ENCODE data around the gene AFDN. TPM values are rescaled to one million over a fixed set of nuclear protein-coding genes. Genes with fewer than 3 reads are reported as not detected.

The AFDN gene
- total and polyA plus RNA-seq, 2 of the 8 experiments (the other 6 are each of a cell fraction or from before 2014, with no cell fraction given), result 53.4 to 192 TPM

DNA sequence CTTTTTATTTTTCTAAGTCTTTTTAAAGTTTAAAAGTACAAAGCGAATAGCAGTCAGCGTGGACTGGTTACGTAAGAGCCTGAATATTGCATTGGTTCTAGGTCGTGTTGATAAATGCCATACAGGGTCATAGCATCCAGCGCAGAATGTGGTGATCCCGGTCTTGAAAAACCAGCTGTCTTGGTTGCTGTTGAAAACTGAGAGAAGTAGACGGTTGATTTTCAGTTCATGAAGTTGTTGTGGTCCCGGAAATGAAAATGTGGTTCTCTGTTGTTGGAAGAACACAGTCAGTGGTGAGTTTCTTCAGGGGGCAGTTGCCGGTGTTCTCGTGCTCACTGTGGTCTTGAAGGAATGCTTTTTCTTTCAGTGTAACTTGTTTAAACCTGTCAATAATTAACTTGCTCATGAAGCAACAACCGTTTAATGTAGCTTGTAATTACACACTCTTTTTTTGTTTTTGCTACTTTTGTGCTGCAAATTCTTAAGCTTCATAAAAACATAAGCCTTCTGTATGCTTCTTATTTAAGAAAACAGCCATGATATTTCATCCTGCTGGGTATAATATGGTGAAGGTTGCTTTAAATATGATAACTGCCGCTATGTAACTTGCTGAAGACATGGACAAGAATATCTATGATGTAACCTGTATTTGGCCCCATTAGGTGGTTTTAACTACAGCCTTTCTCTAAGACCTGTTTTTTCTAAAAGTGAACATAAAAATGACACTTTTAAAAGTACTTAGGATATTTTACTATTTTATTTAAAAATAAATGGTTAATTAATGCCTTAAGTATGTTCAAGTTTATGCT lies 106.0 kb downstream of the AFDN start:
- H3K4me2 ChIP-seq (ENCODE audit: insufficient read depth in 1 of 2, low read depth in 2 of 2, low read length in 2 of 2), result no peak overlapping the region
- H4K91ac ChIP-seq (replicated peaks; ENCODE audit: insufficient read length, low read length), result no peak overlapping the region
- H3K4me3 ChIP-seq (ENCODE audit: extremely low read depth in 1 of 4, insufficient read depth in 2 of 4, low read depth in 3 of 4, low read length in 4 of 4), result no peak overlapping the region
- H3K9ac ChIP-seq (replicated peaks in 1 of 4; ENCODE audit: extremely low read depth in 1 of 4, low read depth in 3 of 4, low read length in 3 of 4), result no peak overlapping the region
- H2BK12ac ChIP-seq (ENCODE audit: low read depth, low read length), result no peak overlapping the region
- FAIRE-seq (no peak), DNase-seq (ENCODE audit: low read depth in 1 of 2, low spot score in 2 of 2) (no peak)
- no peak overlapping the region for H3K23ac ChIP-seq (ENCODE audit: insufficient read length)
- no peak overlapping the region for H3K56ac ChIP-seq (replicated peaks; ENCODE audit: insufficient read length, low read depth, low read length)
- CTCF ChIA-PET (ENCODE audit: partially characterized antibody), result interaction anchor here (1.3 kb wide), 1 partner anchor 13 kb away, joined by 3 read pairs; no protein-coding TSS in a partner anchor
- H2AFZ ChIP-seq (ENCODE audit: low read length), result no peak overlapping the region
- no peaks in the 10 kb centered on the region for H3K4me1 ChIP-seq (replicated peaks in 1 of 4; ENCODE audit: control insufficient read depth in 3 of 4, insufficient read depth in 4 of 4, low read length in 3 of 4)
- no peak overlapping the region for H3K18ac ChIP-seq (ENCODE audit: extremely low read depth, low read length)
- H3K36me3 ChIP-seq (ENCODE audit: control insufficient read depth in 2 of 4, insufficient read depth in 4 of 4, low read length in 3 of 4), result peaks cover 2 to 55% (median 16%) of the 10 kb centered on the region in 4 experiments; a peak in 6 of 8 replicates
- H2BK20ac ChIP-seq (ENCODE audit: low read length), result no peak overlapping the region
- no peak overlapping the region for H2BK120ac ChIP-seq (replicated peaks; ENCODE audit: low read depth, low read length)
- no peak overlapping the region for H3K14ac ChIP-seq (ENCODE audit: insufficient read length)
- POLR2A ChIA-PET (ENCODE audit: partially characterized antibody), result no interaction called here
- peaks cover 0 to 15% of the 10 kb centered on the region in 2 experiments; a peak in 2 of 4 replicates for H3K79me2 ChIP-seq (ENCODE audit: control insufficient read depth in 1 of 2, insufficient read depth in 2 of 2, low read length in 2 of 2)
- H2BK15ac ChIP-seq (ENCODE audit: low read length), result no peak overlapping the region
- H3K79me1 ChIP-seq (ENCODE audit: low read depth, low read length), result no peaks in the 10 kb centered on the region; the same call in 1 of the 2 replicates
- WGBS, 2 experiments (ENCODE audit: extremely low coverage in 1 of 2, insufficient coverage in 1 of 2, insufficient read length in 1 of 2, insufficient replicate concordance in 2 of 2, low coverage in 1 of 2, low lambda C conversion rate in 2 of 2, missing lambda C conversion rate in 1 of 2), result 92% methylated on average over 12 of the region's 12 CpGs; no CpG with 5 or more reads in 1 of the 2 experiments
- peaks cover 0 to 1% of the 10 kb centered on the region in 2 experiments for H4K20me1 ChIP-seq (replicated peaks in 1 of 2; ENCODE audit: control insufficient read depth in 1 of 2, insufficient read depth in 2 of 2, low read length in 2 of 2)
- no peak overlapping the region for H4K8ac ChIP-seq (ENCODE audit: extremely low read depth, insufficient read depth, low read length)
- no peak overlapping the region for H3K4ac ChIP-seq (replicated peaks; ENCODE audit: insufficient read length, low read depth, low read length)
- H4K5ac ChIP-seq (ENCODE audit: insufficient read length, low read depth, low read length), result no peak overlapping the region
- H3K9me3 ChIP-seq (ENCODE audit: insufficient read depth in 2 of 2, low read depth in 1 of 2, low read length in 1 of 2), result no peaks in the 10 kb centered on the region
- H2BK5ac ChIP-seq (ENCODE audit: low read depth, low read length), result no peak overlapping the region
- H3K27me3 ChIP-seq (replicated peaks in 1 of 4; ENCODE audit: control insufficient read depth in 3 of 4, extremely low read depth in 1 of 4, insufficient read depth in 3 of 4, low read length in 3 of 4), result no peaks in the 10 kb centered on the region
- no peaks in the 10 kb centered on the region for H3K23me2 ChIP-seq (ENCODE audit: low read depth, low read length)
- no peak overlapping the region for H3K27ac ChIP-seq (ENCODE audit: low read depth, low read length)
- H2AK5ac ChIP-seq (ENCODE audit: low read depth, low read length), result no peak overlapping the region
- TF ChIP-seq EZH2 (IDR thresholded peaks at IDR 0.05; ENCODE audit: low read depth, low read length, severe bottlenecking), result no peak
- TF ChIP-seq NANOG (IDR thresholded peaks at IDR 0.05; ENCODE audit: insufficient read depth, low read depth, low read length, poor library complexity, severe bottlenecking), result no peak
- no peak for TF ChIP-seq EGR1 (IDR thresholded peaks at IDR 0.05; ENCODE audit: borderline replicate concordance, low read depth, low read length)
- TF ChIP-seq POU5F1 (IDR thresholded peaks at IDR 0.05; ENCODE audit: low read depth, low read length), result no peak
- no peak for TF ChIP-seq RNF2 (IDR thresholded peaks at IDR 0.05; ENCODE audit: borderline replicate concordance, low read depth, low read length, missing control alignments, poor library complexity, severe bottlenecking)
- no peak for TF ChIP-seq PHF8 (conservative IDR thresholded peaks at IDR 0.05; ENCODE audit: low read depth, low read length)
- TF ChIP-seq SIRT6 (IDR thresholded peaks at IDR 0.05; ENCODE audit: low read length), result no peak

Measured in H1 (cell line).